ENCODE results near the gene TNFRSF21. TPM values are rescaled to one million over a fixed set of nuclear protein-coding genes. Genes with fewer than 3 reads are reported as not detected.
A peak's percentile ranks its signal among the peaks of the same experiment; 100 is the strongest.

Gene TNFRSF21
- total RNA-seq, 1 donor: 1.4 TPM

- Histone ChIP-seq H3K4me2 (ENCODE audit: insufficient read depth, low read length) (no peak overlapping the region), H3K9me3 (ENCODE audit: low read depth, low read length) (no peaks in the 10 kb centered on the region), H4K20me1 (ENCODE audit: insufficient read depth, low read length) (no peaks in the 10 kb centered on the region), H3K4me1 (ENCODE audit: insufficient read depth, low read length) (no peaks in the 10 kb centered on the region), H2AFZ (ENCODE audit: low read length) (no peak overlapping the region), H3K27ac (ENCODE audit: low read depth, low read length) (no peak overlapping the region), H3K4me3 (ENCODE audit: insufficient read depth, low read length) (no peak overlapping the region), H3K27me3 (ENCODE audit: insufficient read depth, low read length) (no peaks in the 10 kb centered on the region), H3K79me2 (ENCODE audit: insufficient read depth, low read length) (no peaks in the 10 kb centered on the region), H3K36me3 (ENCODE audit: insufficient read depth, low read length) (no peaks in the 10 kb centered on the region)
- TF ChIP-seq, protein P1, sequence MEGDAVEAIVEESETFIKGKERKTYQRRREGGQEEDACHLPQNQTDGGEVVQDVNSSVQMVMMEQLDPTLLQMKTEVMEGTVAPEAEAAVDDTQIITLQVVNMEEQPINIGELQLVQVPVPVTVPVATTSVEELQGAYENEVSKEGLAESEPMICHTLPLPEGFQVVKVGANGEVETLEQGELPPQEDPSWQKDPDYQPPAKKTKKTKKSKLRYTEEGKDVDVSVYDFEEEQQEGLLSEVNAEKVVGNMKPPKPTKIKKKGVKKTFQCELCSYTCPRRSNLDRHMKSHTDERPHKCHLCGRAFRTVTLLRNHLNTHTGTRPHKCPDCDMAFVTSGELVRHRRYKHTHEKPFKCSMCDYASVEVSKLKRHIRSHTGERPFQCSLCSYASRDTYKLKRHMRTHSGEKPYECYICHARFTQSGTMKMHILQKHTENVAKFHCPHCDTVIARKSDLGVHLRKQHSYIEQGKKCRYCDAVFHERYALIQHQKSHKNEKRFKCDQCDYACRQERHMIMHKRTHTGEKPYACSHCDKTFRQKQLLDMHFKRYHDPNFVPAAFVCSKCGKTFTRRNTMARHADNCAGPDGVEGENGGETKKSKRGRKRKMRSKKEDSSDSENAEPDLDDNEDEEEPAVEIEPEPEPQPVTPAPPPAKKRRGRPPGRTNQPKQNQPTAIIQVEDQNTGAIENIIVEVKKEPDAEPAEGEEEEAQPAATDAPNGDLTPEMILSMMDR (IDR thresholded peaks at IDR 0.05; ENCODE audit: extremely low read depth, low read depth, low read length): no peak
- no peak for DNase-seq (ENCODE audit: insufficient read length, low spot score, missing footprints)
Measured at GRCh38 chr6:47202644-47203205, 107.0 kb downstream of the TNFRSF21 start.

- H2AFZ ChIP-seq (ENCODE audit: low read length): no peak overlapping the region
- H3K36me3 ChIP-seq (ENCODE audit: insufficient read depth, low read length): no peaks in the 10 kb centered on the region
- no peak overlapping the region for H3K27ac ChIP-seq (ENCODE audit: low read depth, low read length)
- H3K4me3 ChIP-seq (ENCODE audit: insufficient read depth, low read length): no peak overlapping the region
- no peak for DNase-seq (ENCODE audit: insufficient read length, low spot score, missing footprints)
- no peaks in the 10 kb centered on the region for H3K9me3 ChIP-seq (ENCODE audit: low read depth, low read length)
- TF ChIP-seq, protein P1 (IDR thresholded peaks at IDR 0.05; ENCODE audit: extremely low read depth, low read depth, low read length): no peak
- no peak overlapping the region for H3K4me2 ChIP-seq (ENCODE audit: insufficient read depth, low read length)
- no peaks in the 10 kb centered on the region for H3K79me2 ChIP-seq (ENCODE audit: insufficient read depth, low read length)
- H3K27me3 ChIP-seq (ENCODE audit: insufficient read depth, low read length): no peaks in the 10 kb centered on the region
- no peaks in the 10 kb centered on the region for H4K20me1 ChIP-seq (ENCODE audit: insufficient read depth, low read length)
- H3K4me1 ChIP-seq (ENCODE audit: insufficient read depth, low read length): peaks cover 5% of the 10 kb centered on the region
Measured at GRCh38 chr6:47200536-47201334, 109.0 kb downstream of the TNFRSF21 start.

- peak overlapping the region; percentile 49 for H3K4me2 ChIP-seq (ENCODE audit: insufficient read depth, low read length)
- H4K20me1 ChIP-seq (ENCODE audit: insufficient read depth, low read length): no peaks in the 10 kb centered on the region
- H3K36me3 ChIP-seq (ENCODE audit: insufficient read depth, low read length): no peaks in the 10 kb centered on the region
- DNase-seq (ENCODE audit: insufficient read length, low spot score, missing footprints): no peak
- peak overlapping the region; percentile 38 for H3K4me3 ChIP-seq (ENCODE audit: insufficient read depth, low read length)
- H2AFZ ChIP-seq (ENCODE audit: low read length): peak overlapping the region; percentile 52
- no peaks in the 10 kb centered on the region for H3K79me2 ChIP-seq (ENCODE audit: insufficient read depth, low read length)
- no peaks in the 10 kb centered on the region for H3K9me3 ChIP-seq (ENCODE audit: low read depth, low read length)
- H3K4me1 ChIP-seq (ENCODE audit: insufficient read depth, low read length): peaks cover 5% of the 10 kb centered on the region
- TF ChIP-seq, protein P1 (IDR thresholded peaks at IDR 0.05; ENCODE audit: extremely low read depth, low read depth, low read length): no peak
- H3K27me3 ChIP-seq (ENCODE audit: insufficient read depth, low read length): no peaks in the 10 kb centered on the region
- no peak overlapping the region for H3K27ac ChIP-seq (ENCODE audit: low read depth, low read length)
Measured at GRCh38 chr6:47197682-47198640, 111.7 kb downstream of the TNFRSF21 start.

Measured in osteoblast (primary cell).